GM23338 (cell line): ENCODE results near the gene THSD4.

ENCODE experiments used
- CREB1 ChIP-seq: fragments of 250-450 bp; sonication (Bioruptor Pico); IDR thresholded peaks from 2 replicates; pipeline ENCODE4 v1.5.0; 2020; ENCODE audit warnings: low read depth, mild to moderate bottlenecking, moderate library complexity
- CTCF ChIP-seq, 2 experiments: fragments of 200-600 bp in 1 of 2; sonication (generic) in 1 of 2; conservative IDR thresholded peaks; 2 replicates each; pipeline versions ENCODE4 v1.5.1 to v1.6.1; 2016 to 2017; ENCODE audit warnings: antibody characterized with exemption in 2 of 2, low read depth in 2 of 2, mild to moderate bottlenecking in 2 of 2, moderate library complexity in 1 of 2
- ETS1 ChIP-seq: IDR thresholded peaks from 2 replicates; pipeline ENCODE4 v1.6.1; 2016; ENCODE audit warnings: antibody characterized with exemption
- EZH2 ChIP-seq: fragments of 200-600 bp; sonication (generic); IDR thresholded peaks from one replicate; pipeline ENCODE4 v1.8.0; 2017; ENCODE audit warnings: antibody characterized with exemption, mild to moderate bottlenecking, low read depth; ENCODE audit not compliant: unreplicated experiment
- EZH2phosphoT487 ChIP-seq: fragments of 200-600 bp; sonication (generic); IDR thresholded peaks from one replicate; pipeline ENCODE4 v1.8.1; 2018; ENCODE audit warnings: antibody characterized with exemption; ENCODE audit not compliant: unreplicated experiment
- JUNB ChIP-seq: IDR thresholded peaks from one replicate; pipeline ENCODE4 v1.6.1; 2016; ENCODE audit warnings: antibody characterized with exemption; ENCODE audit not compliant: unreplicated experiment
- NANOG ChIP-seq: IDR thresholded peaks from 2 replicates; pipeline ENCODE4 v1.6.1; 2016; ENCODE audit warnings: antibody characterized with exemption, borderline replicate concordance
- POLR2AphosphoS5 ChIP-seq: IDR thresholded peaks from 2 replicates; pipeline ENCODE4 v1.6.1; 2016; ENCODE audit warnings: antibody characterized with exemption, low read depth
- STAT1 ChIP-seq: IDR thresholded peaks from one replicate; pipeline ENCODE4 v1.6.1; 2016; ENCODE audit warnings: antibody characterized with exemption; ENCODE audit not compliant: unreplicated experiment
- ZNF114 ChIP-seq: fragments of 250-450 bp; sonication (Bioruptor Pico); IDR thresholded peaks from 2 replicates; pipeline ENCODE4 v1.5.0; 2020; ENCODE audit warnings: mild to moderate bottlenecking, moderate library complexity
- ZNF331 ChIP-seq: fragments of 250-450 bp; sonication (Bioruptor Pico); IDR thresholded peaks from 2 replicates; pipeline ENCODE4 v1.5.0; 2020; ENCODE audit warnings: low read depth, mild to moderate bottlenecking, moderate library complexity
- ZNF462 ChIP-seq: fragments of 250-450 bp; sonication (Bioruptor Pico); IDR thresholded peaks from 2 replicates; pipeline ENCODE4 v1.5.0; 2020; ENCODE audit warnings: mild to moderate bottlenecking, moderate library complexity
- TF ChIP-seq, protein P1 (sequence below): IDR thresholded peaks from one replicate; pipeline ENCODE4 v1.6.1; 2018; ENCODE audit warnings: antibody characterized with exemption; ENCODE audit not compliant: unreplicated experiment

- TF ChIP-seq CTCF (conservative IDR thresholded peaks at IDR 0.05; ENCODE audit: low read depth in 2 of 2) (no peak), JUNB (no peak), ZNF462 (CRISPR knock-in tag) (no peak), ZNF114 (no peak), EZH2 (no peak), POLR2AphosphoS5 (no peak), STAT1 (no peak), ETS1 (no peak), CREB1 (no peak), EZH2phosphoT487 (no peak), ZNF331 (CRISPR knock-in tag) (no peak), NANOG (no peak)
- TF ChIP-seq, protein P1, sequence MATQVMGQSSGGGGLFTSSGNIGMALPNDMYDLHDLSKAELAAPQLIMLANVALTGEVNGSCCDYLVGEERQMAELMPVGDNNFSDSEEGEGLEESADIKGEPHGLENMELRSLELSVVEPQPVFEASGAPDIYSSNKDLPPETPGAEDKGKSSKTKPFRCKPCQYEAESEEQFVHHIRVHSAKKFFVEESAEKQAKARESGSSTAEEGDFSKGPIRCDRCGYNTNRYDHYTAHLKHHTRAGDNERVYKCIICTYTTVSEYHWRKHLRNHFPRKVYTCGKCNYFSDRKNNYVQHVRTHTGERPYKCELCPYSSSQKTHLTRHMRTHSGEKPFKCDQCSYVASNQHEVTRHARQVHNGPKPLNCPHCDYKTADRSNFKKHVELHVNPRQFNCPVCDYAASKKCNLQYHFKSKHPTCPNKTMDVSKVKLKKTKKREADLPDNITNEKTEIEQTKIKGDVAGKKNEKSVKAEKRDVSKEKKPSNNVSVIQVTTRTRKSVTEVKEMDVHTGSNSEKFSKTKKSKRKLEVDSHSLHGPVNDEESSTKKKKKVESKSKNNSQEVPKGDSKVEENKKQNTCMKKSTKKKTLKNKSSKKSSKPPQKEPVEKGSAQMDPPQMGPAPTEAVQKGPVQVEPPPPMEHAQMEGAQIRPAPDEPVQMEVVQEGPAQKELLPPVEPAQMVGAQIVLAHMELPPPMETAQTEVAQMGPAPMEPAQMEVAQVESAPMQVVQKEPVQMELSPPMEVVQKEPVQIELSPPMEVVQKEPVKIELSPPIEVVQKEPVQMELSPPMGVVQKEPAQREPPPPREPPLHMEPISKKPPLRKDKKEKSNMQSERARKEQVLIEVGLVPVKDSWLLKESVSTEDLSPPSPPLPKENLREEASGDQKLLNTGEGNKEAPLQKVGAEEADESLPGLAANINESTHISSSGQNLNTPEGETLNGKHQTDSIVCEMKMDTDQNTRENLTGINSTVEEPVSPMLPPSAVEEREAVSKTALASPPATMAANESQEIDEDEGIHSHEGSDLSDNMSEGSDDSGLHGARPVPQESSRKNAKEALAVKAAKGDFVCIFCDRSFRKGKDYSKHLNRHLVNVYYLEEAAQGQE, result no peak
Measured at GRCh38 chr15:71379893-71380292, 264.6 kb downstream of the THSD4 start.
